SK-N-SH (cell line): ENCODE results near the gene SLC1A3. TPM values are rescaled to one million over a fixed set of nuclear protein-coding genes. Genes with fewer than 3 reads are reported as not detected.

Source experiments
- CTCF ChIA-PET: fragments of 300-600, 350-600 bp; formaldehyde crosslinking; extraction: SDS; loops from one replicate; lab custom pipeline; 2021; lab: Yijun Ruan, JAX
- POLR2A ChIA-PET: fragments of 350-600 bp; sonication (Branson Sonifier 250); formaldehyde crosslinking; extraction: SDS; loops from one replicate; lab custom pipeline; 2020; ENCODE audit warnings: antibody characterized with exemption, inconsistent platforms; lab: Yijun Ruan, JAX
- DNase-seq: peaks from one replicate; pipeline ENCODE4 v3.0.0; 2012
- H2AFZ ChIP-seq: fragments of 200-600 bp; sonication (generic); 2 replicates; pipeline ENCODE4 v1.8.1; 2016; ENCODE audit warnings: antibody characterized with exemption, mild to moderate bottlenecking, low read depth
- H3F3A ChIP-seq: fragments of 200-600 bp; sonication (generic); replicated peaks from 2 replicates; pipeline ENCODE3; 2016; ENCODE audit warnings: antibody characterized with exemption, mild to moderate bottlenecking; ENCODE audit not compliant: insufficient read depth
- H3K27ac ChIP-seq, 2 experiments: fragments of 200-500 bp in 1 of 2; fragments of 200-600 bp in 1 of 2; sonication (Bioruptor generic) in 1 of 2; sonication (generic), shearing (Covaris generic) in 1 of 2; 2 replicates each; pipeline versions ENCODE4 v1.5.1 to v1.6.1; 2014 to 2016; ENCODE audit warnings: low read depth in 2 of 2, inconsistent platforms in 1 of 2, low read length in 1 of 2, mild to moderate bottlenecking in 1 of 2, mixed read lengths in 1 of 2
- H3K27me3 ChIP-seq: fragments of 200-600 bp; sonication (generic), shearing (Covaris generic); 2 replicates; pipeline ENCODE4 v1.6.1; 2016; ENCODE audit warnings: mixed run types; ENCODE audit not compliant: insufficient read depth
- H3K36me3 ChIP-seq, 2 experiments: fragments of 200-500 bp in 1 of 2; fragments of 200-600 bp in 1 of 2; sonication (Bioruptor generic) in 1 of 2; sonication (generic) in 1 of 2; replicated peaks in 1 of 2; 2 replicates each; pipeline versions ENCODE3 to v1.5.1; 2014 to 2016; ENCODE audit warnings: low read length in 1 of 2, mild to moderate bottlenecking in 1 of 2; ENCODE audit not compliant: insufficient read depth in 2 of 2, control insufficient read depth in 1 of 2
- H3K4me1 ChIP-seq, 2 experiments: fragments of 200-500 bp in 1 of 2; fragments of 200-600 bp in 1 of 2; sonication (Bioruptor generic) in 1 of 2; sonication (generic), shearing (Covaris generic) in 1 of 2; 2 replicates each; pipeline versions ENCODE4 v1.5.1 to v1.6.1; 2014 to 2016; ENCODE audit warnings: low read depth in 1 of 2, low read length in 1 of 2, mixed run types in 1 of 2; ENCODE audit not compliant: insufficient read depth in 2 of 2, control insufficient read depth in 1 of 2
- H3K4me2 ChIP-seq: fragments of 200-600 bp; sonication (generic), shearing (Covaris generic); 2 replicates; pipeline ENCODE4 v1.6.1; 2017; ENCODE audit warnings: mixed run types
- H3K4me3 ChIP-seq, 2 experiments: fragments of 200-500 bp in 1 of 2; fragments of 200-600 bp in 1 of 2; sonication (Bioruptor generic) in 1 of 2; sonication (generic), shearing (Covaris generic) in 1 of 2; 2 replicates each; pipeline versions ENCODE4 v1.5.1 to v1.8.1; 2014 to 2016; ENCODE audit warnings: low read depth in 2 of 2, inconsistent platforms in 1 of 2, low read length in 1 of 2, mild to moderate bottlenecking in 1 of 2, mixed read lengths in 1 of 2, moderate library complexity in 1 of 2
- H3K79me2 ChIP-seq: fragments of 200-600 bp; sonication (generic); 2 replicates; pipeline ENCODE4 v1.8.1; 2017; ENCODE audit warnings: mild to moderate bottlenecking; ENCODE audit not compliant: insufficient read depth
- H3K9ac ChIP-seq: fragments of 200-600 bp; sonication (generic); 2 replicates; pipeline ENCODE4 v1.6.1; 2017; ENCODE audit warnings: mixed run types
- H3K9me2 ChIP-seq: fragments of 200-600 bp; sonication (generic); 2 replicates; pipeline ENCODE4 v1.6.1; 2017; ENCODE audit warnings: mixed run types
- H3K9me3 ChIP-seq: fragments of 200-600 bp; sonication (generic); 2 replicates; pipeline ENCODE4 v1.6.1; 2017; ENCODE audit warnings: mixed run types, mild to moderate bottlenecking, moderate library complexity
- H4K20me1 ChIP-seq: fragments of 200-600 bp; sonication (generic); 2 replicates; pipeline ENCODE4 v1.6.1; 2017; ENCODE audit warnings: mild to moderate bottlenecking, mixed run types; ENCODE audit not compliant: insufficient read depth
- CHD2 ChIP-seq: fragments of 150-350 bp; IDR thresholded peaks from 2 replicates; pipeline ENCODE4 v1.6.1; 2018; ENCODE audit warnings: low read length; ENCODE audit not compliant: partially characterized antibody
- EP300 ChIP-seq, 2 experiments: IDR thresholded peaks; 2 replicates each; pipeline versions ENCODE4 v1.4.0 to v1.6.1; 2012; ENCODE audit warnings: borderline replicate concordance in 1 of 2, low read depth in 1 of 2, low read length in 1 of 2
- MAX ChIP-seq: IDR thresholded peaks from 2 replicates; pipeline ENCODE4 v1.4.0; 2012; ENCODE audit warnings: low read depth
- PBX3 ChIP-seq: IDR thresholded peaks from 2 replicates; pipeline ENCODE4; 2012
- RAD21 ChIP-seq: IDR thresholded peaks from 2 replicates; pipeline ENCODE4 v1.6.1; 2012; ENCODE audit warnings: mild to moderate bottlenecking, low read length
- RXRA ChIP-seq: IDR thresholded peaks from 2 replicates; pipeline ENCODE4 v1.4.0; 2012; ENCODE audit warnings: low read depth, mild to moderate bottlenecking, borderline replicate concordance
- SMC3 ChIP-seq: IDR thresholded peaks from 2 replicates; pipeline ENCODE4 v1.6.1; 2012; ENCODE audit warnings: low read depth, low read length, improper control_type of control experiment
- TAF1 ChIP-seq: IDR thresholded peaks from 2 replicates; pipeline ENCODE4 v1.6.1; 2012; ENCODE audit warnings: low read depth, mild to moderate bottlenecking, low read length, moderate library complexity, borderline replicate concordance
- TEAD4 ChIP-seq: IDR thresholded peaks from 2 replicates; pipeline ENCODE4 v1.4.0; 2012; ENCODE audit warnings: mild to moderate bottlenecking, borderline replicate concordance; ENCODE audit not compliant: insufficient read depth
- WGBS: methylation state at CpG from one replicate; pipeline ENCODE4 v1.1.6; 2017; ENCODE audit warnings: low lambda C conversion rate; 5-methylcytosine and 5-hydroxymethylcytosine counted together
- polyA plus RNA-seq, 3 experiments: library from polyadenylated mRNA; depleted of rRNA; stranded (reverse); fragments of >200 nt; gene quantifications; 2 replicates each; pipeline ENCODE4 v1.2.3, GENCODE V29; 2012
- TF ChIP-seq, protein P1 (sequence below): fragments of 200-600 bp; sonication (generic); IDR thresholded peaks from 2 replicates; pipeline ENCODE4 v1.6.1; 2017; ENCODE audit warnings: antibody characterized with exemption, mild to moderate bottlenecking, moderate library complexity

The SLC1A3 gene
- polyA plus RNA-seq, 1 of the 3 experiments (the other 2 are of a cell fraction) = not detected

DNA sequence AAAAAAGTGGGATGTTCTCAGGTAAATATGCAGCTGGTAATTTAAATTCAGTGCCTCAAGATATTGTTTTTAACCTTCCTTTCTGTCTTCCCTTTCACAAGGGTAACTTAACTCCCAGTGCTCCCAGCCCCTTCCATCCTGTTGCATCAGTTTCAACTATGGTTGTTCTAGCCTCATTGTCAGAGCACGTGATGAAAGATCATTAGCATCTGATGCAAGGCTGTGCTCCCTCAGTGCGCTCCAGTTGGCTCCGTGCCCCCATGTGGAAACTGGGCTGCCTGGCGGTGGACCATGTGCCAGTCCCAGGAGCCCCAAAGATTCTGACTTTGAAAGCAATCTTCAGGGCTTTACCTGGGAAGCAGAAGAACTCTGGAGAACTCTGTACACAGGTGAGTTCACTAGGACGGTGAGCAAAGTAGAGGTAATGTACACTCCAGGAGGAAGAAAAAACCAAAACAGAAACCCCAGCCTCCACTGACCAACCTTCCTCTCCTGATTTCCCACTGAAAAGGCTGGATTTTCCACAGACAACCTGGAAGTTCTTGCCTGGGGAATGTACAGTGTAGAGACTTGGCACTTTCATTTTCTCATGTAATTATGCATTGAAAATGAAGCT lies 96.9 kb downstream of the SLC1A3 start:
- Histone ChIP-seq H3K79me2 (no peaks in the 10 kb centered on the region), H3K27ac (no peak overlapping the region), H3K9ac (no peak overlapping the region), H3F3A (no peaks in the 10 kb centered on the region), H3K4me1 (no peaks in the 10 kb centered on the region), H3K27me3 (peaks cover 41% of the 10 kb centered on the region; the same call in 1 of the 2 replicates), H4K20me1 (no peaks in the 10 kb centered on the region), H3K36me3 (no peaks in the 10 kb centered on the region), H2AFZ (no peak overlapping the region), H3K4me3 (no peak overlapping the region), H3K9me2 (no peaks in the 10 kb centered on the region), H3K4me2 (no peak overlapping the region), H3K9me3 (no peaks in the 10 kb centered on the region)
- no peak for DNase-seq
- no peak for TF ChIP-seq TAF1
- ChIA-PET CTCF (interaction anchor here (1.0 to 2.5 kb wide), 4 partner anchors 10 to 195 kb away, joined by 3 to 17 read pairs (median 6); no protein-coding TSS in a partner anchor), POLR2A (no interaction called here)
- WGBS = 16% methylated on average over 5 of the region's 5 CpGs

GRCh38 chr5:36704131-36704530 lies 97.7 kb downstream of the SLC1A3 start:
- no peak for DNase-seq

More at GRCh38 chr5:36704131-36704530, 97.7 kb downstream of the SLC1A3 start:
- ChIA-PET CTCF (interaction anchor here (1.0 to 1.8 kb wide), 6 partner anchors 8 to 196 kb away, joined by 3 to 7 read pairs (median 4); no protein-coding TSS in a partner anchor), POLR2A (no interaction called here)
- WGBS = 0% methylated on average over 1 of the region's 1 CpG
- peaks cover 39% of the 10 kb centered on the region; the same call in 1 of the 2 replicates for H3K27me3 ChIP-seq
- no peak overlapping the region for H3K4me2 ChIP-seq
- no peak overlapping the region for H3K9ac ChIP-seq
- no peak overlapping the region for H3K27ac ChIP-seq
- H3K4me1 ChIP-seq = no peaks in the 10 kb centered on the region
- no peak overlapping the region for H2AFZ ChIP-seq
- H4K20me1 ChIP-seq = no peaks in the 10 kb centered on the region
- H3F3A ChIP-seq = no peaks in the 10 kb centered on the region
- no peaks in the 10 kb centered on the region for H3K79me2 ChIP-seq
- H3K9me3 ChIP-seq = no peaks in the 10 kb centered on the region
- H3K9me2 ChIP-seq = no peaks in the 10 kb centered on the region
- H3K4me3 ChIP-seq = no peak overlapping the region
- H3K36me3 ChIP-seq = no peaks in the 10 kb centered on the region
- TF ChIP-seq RXRA (no peak), TAF1 (no peak), CHD2 (no peak), EP300 (IDR thresholded peaks at IDR 0.05; ENCODE audit: borderline replicate concordance in 1 of 2, low read depth in 1 of 2, low read length in 1 of 2) (no peak), RAD21 (no peak), SMC3 (no peak), MAX (no peak), TEAD4 (no peak), PBX3 (no peak)
- TF ChIP-seq, protein P1, sequence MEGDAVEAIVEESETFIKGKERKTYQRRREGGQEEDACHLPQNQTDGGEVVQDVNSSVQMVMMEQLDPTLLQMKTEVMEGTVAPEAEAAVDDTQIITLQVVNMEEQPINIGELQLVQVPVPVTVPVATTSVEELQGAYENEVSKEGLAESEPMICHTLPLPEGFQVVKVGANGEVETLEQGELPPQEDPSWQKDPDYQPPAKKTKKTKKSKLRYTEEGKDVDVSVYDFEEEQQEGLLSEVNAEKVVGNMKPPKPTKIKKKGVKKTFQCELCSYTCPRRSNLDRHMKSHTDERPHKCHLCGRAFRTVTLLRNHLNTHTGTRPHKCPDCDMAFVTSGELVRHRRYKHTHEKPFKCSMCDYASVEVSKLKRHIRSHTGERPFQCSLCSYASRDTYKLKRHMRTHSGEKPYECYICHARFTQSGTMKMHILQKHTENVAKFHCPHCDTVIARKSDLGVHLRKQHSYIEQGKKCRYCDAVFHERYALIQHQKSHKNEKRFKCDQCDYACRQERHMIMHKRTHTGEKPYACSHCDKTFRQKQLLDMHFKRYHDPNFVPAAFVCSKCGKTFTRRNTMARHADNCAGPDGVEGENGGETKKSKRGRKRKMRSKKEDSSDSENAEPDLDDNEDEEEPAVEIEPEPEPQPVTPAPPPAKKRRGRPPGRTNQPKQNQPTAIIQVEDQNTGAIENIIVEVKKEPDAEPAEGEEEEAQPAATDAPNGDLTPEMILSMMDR = no peak
